PC-3 (cell line): Measurements from ENCODE around the gene DYSF.

Source experiments
- CTCF ChIP-seq: fragments of 300-600 bp; sonication (generic); conservative IDR thresholded peaks from 2 replicates; pipeline ENCODE4 v1.5.1; 2017; ENCODE audit warnings: antibody characterized with exemption, low read depth, mild to moderate bottlenecking, low read length
- EZH2 ChIP-seq: fragments of 300-600 bp; sonication (generic); IDR thresholded peaks from one replicate; pipeline ENCODE4 v1.6.1; 2017; ENCODE audit warnings: antibody characterized with exemption, mild to moderate bottlenecking, low read length; ENCODE audit not compliant: unreplicated experiment
- EZH2phosphoT487 ChIP-seq: fragments of 300-600 bp; sonication (generic); IDR thresholded peaks from 2 replicates; pipeline ENCODE4 v1.6.1; 2018; ENCODE audit warnings: mild to moderate bottlenecking, antibody characterized with exemption, low read length, borderline replicate concordance

GRCh38 chr2:71706836-71707235, 253.5 kb downstream of the DYSF start:
- no peak for TF ChIP-seq EZH2
- TF ChIP-seq CTCF, result no peak
- TF ChIP-seq EZH2phosphoT487, result no peak
